SJCRH30 (cell line): ENCODE results near the gene CEBPB. TPM values are rescaled to one million over a fixed set of nuclear protein-coding genes. Genes with fewer than 3 reads are reported as not detected.

Experiments used
- DNase-seq, 2 experiments: peaks; one replicate each; pipeline ENCODE4 v3.0.0-alpha.2; 2015 to 2020
- H3K27ac ChIP-seq: fragments of 250-450 bp; sonication (Bioruptor Pico); 2 replicates; pipeline ENCODE4 v1.5.1; 2020; ENCODE audit warnings: mild to moderate bottlenecking, moderate library complexity
- H3K27me3 ChIP-seq: fragments of 250-450 bp; sonication (Bioruptor Pico); 2 replicates; pipeline ENCODE4 v1.5.1; 2020; ENCODE audit warnings: mild to moderate bottlenecking, moderate library complexity
- H3K36me3 ChIP-seq: fragments of 250-450 bp; sonication (Bioruptor Pico); 2 replicates; pipeline ENCODE4 v1.5.1; 2020; ENCODE audit warnings: mild to moderate bottlenecking, moderate library complexity
- H3K4me1 ChIP-seq: fragments of 250-450 bp; sonication (Bioruptor Pico); 2 replicates; pipeline ENCODE4 v1.5.1; 2020; ENCODE audit warnings: mild to moderate bottlenecking, moderate library complexity
- H3K4me3 ChIP-seq: fragments of 250-450 bp; sonication (Bioruptor Pico); 2 replicates; pipeline ENCODE4 v1.5.1; 2020; ENCODE audit warnings: mild to moderate bottlenecking, moderate library complexity
- H3K9me3 ChIP-seq: fragments of 250-450 bp; sonication (Bioruptor Pico); replicated peaks from 2 replicates; pipeline ENCODE4 v1.5.1; 2020; ENCODE audit warnings: mild to moderate bottlenecking, moderate library complexity
- total RNA-seq: library from RNA; depleted of rRNA; stranded (reverse); fragments of >200 nt; shearing (Covaris generic); gene quantifications from 2 replicates; pipeline ENCODE4 v1.2.3, GENCODE V29; 2014; rRNA removed

Gene CEBPB
- total RNA-seq, 1 experiment from 2014 or later: 9.3 TPM

DNA sequence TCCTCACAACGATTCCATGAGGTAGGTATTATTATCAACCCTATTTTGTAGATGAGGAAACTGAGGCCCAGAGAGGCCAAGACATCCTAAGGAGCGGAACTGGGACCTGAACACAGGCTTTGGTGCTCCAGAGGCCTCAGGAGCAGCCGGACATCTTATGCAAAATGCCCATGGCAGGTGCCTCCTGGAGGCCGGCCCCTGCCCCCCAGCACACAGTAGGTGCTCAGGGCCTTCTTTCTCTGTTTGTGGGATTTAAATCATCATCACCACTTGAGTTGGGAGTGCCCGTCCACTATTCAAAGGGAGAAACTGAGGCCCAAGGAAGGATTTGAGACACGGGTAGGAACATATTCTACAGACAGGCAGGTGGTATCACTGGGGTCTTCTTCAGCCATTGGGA, 41.2 kb downstream of the CEBPB start:
- Histone ChIP-seq H3K27ac (no peak overlapping the region), H3K27me3 (peaks cover 35% of the 10 kb centered on the region), H3K4me3 (no peak overlapping the region), H3K36me3 (no peaks in the 10 kb centered on the region), H3K4me1 (no peaks in the 10 kb centered on the region), H3K9me3 (no peaks in the 10 kb centered on the region)
- DNase-seq: no peak

DNA sequence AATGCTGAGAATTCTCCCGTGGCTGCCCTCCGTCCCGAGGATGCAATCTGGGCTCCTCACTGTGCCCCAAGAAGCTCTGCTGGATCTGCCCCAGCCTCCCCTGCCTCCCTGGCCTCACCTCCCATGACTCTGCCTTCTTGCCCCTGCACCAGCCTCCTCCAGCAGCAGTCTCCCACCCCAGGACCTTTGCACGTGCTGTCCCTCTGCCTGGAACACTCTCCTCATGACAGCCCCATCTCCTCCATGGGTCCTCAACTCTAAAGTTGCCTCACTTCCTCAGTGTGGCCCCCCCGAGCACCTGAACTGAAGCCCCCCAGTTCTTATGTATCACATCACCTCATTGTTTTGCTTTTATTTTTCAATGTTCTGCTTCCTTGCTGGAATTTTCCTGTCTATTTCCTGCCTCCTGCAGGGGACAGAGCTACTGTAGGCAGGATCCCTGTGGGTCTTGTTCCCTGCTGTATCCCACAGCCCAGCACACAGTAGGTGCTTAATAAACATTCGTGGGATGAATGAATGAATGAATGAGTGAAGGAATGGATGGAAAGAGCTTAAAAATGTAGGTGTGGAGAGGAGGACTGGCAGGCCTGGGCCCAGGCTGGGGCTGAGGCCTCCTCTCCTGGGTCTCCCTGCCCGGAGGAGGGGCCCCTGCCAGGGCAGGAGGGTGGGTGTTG, 42.2 kb downstream of the CEBPB start:
- Histone ChIP-seq H3K9me3 (no peaks in the 10 kb centered on the region), H3K36me3 (no peaks in the 10 kb centered on the region), H3K4me1 (no peaks in the 10 kb centered on the region), H3K27ac (no peak overlapping the region), H3K4me3 (no peak overlapping the region), H3K27me3 (peaks cover 34% of the 10 kb centered on the region)
- DNase-seq: no peak

DNA sequence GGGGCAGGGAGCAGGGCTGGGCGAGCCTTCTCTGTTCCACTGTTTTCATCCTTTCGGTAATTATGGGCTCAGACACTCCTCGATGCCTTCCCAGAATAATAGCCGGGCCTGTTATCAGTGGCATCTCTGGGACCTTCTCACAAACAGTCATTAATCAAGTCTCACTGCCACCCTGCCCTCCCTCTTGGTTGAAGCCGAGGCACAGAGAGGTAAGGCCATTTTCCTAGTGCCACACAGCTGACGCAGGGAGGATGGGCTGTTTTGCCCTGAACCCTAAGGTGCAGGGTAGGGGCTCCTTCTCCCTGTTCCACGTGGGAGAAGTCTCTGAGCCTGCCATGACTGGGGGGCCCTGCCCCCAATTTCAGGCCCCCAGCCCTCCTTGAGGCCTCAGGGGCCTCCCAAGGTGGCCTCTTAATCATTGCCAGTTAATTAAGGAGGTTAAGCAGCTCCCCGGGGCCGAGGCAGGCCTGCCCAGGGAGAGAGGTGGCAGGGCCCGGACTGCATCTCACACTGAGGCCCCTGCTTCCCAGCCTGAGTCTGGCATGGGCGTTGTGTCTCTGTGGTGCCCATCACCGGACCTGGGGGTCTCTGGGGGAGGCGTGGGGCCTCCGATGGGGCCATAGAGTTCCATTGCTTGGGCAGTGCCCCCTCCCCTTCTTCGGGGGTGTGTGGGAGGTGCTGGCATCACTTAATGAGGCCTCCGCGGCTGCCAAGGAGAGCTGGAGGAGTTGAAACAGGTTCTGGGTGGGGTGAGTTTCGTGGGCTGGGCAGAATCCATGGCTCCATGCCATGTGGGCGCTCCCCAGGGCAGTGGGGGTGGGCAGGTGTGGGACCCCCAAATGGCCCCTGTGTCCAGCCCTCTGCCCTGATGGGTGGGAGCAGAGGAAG, 42.9 kb downstream of the CEBPB start:
- Histone ChIP-seq H3K4me3 (no peak overlapping the region), H3K27me3 (peaks cover 40% of the 10 kb centered on the region), H3K9me3 (no peaks in the 10 kb centered on the region), H3K27ac (no peak overlapping the region), H3K36me3 (no peaks in the 10 kb centered on the region), H3K4me1 (no peaks in the 10 kb centered on the region)
- DNase-seq: no peak

DNA sequence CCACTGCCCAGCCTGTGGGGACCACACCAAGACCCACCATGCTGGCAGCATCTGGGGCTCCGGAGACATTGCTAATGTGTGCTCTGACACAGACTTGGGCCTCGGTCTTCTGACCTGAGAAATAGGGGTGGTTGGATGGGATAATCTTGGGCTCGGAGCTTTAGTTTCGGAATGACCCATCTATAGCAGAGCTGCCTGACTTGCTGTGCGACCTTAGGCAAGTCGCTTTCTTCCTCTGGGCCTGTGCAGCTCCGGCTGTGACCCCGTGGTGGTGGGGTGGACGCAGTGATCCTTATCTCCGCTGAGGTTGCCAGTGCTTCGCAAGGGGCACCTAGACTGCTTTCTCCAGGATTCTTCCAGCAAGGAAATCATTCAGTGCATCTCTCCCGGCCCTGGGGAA, 43.7 kb downstream of the CEBPB start:
- no peak overlapping the region for H3K27ac ChIP-seq
- no peaks in the 10 kb centered on the region for H3K9me3 ChIP-seq
- H3K27me3 ChIP-seq: peaks cover 45% of the 10 kb centered on the region
- H3K4me3 ChIP-seq: no peak overlapping the region
- H3K36me3 ChIP-seq: no peaks in the 10 kb centered on the region
- no peaks in the 10 kb centered on the region for H3K4me1 ChIP-seq
- no peak for DNase-seq

DNA sequence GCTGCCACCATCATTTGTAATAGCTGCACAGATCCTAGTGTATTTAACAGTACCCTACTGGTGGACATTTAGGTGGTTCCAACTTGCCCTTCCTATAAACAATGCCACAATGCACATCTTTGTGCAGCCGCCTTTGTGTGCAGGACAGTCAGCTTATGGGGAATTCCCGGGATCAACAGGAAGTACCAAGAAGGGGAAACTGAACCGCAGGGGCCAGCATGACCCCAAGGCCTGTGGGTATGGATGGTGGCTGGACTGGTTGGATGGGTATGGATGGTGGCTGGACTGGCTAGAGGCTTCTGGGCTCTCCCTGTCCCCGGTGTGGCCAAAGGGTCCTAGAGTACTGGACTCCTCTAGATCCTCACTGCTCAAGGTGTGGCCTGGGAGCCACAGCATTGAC, 46.7 kb downstream of the CEBPB start:
- H3K4me3 ChIP-seq: no peak overlapping the region
- H3K27ac ChIP-seq: no peak overlapping the region
- H3K9me3 ChIP-seq: no peaks in the 10 kb centered on the region
- DNase-seq: no peak
- H3K27me3 ChIP-seq: peaks cover 67% of the 10 kb centered on the region
- H3K4me1 ChIP-seq: peaks cover under 1% of the 10 kb centered on the region; the same call in 1 of the 2 replicates
- H3K36me3 ChIP-seq: no peaks in the 10 kb centered on the region

DNA sequence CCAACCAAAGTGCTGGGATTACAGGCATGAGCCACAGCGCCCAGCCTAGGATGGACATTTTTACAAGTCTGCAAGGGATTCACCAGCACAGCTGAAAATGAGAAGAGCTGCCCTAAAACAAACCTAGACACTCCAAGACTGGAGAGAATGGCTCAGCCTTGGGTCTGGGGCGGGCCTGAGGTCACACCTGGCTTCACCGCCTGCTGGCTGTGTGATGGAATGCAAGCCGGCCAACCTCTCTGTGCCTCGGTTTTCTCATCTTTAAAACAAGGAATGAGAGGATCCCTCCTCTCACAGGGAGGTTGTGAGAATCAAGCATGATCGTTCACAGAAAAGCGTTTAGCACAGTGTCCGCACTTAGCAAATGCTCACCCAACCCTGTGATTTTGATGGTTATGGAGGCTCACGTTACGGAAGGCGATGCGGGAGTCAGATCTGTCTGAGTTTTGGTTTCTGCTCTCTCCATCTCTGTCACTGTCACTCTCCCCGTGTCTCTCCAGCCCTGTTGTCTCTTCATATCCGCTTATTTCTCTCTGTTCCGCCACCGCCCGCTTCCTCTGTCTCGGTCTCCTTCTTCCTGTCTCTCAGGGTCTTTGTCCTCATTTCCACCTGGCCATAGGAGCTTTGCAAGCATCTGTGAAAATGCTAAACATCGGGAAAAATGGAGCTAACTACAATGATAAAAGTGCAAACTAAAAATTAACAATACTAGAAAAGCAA, 47.6 kb downstream of the CEBPB start:
- H3K9me3 ChIP-seq: no peaks in the 10 kb centered on the region
- H3K36me3 ChIP-seq: no peaks in the 10 kb centered on the region

DNA sequence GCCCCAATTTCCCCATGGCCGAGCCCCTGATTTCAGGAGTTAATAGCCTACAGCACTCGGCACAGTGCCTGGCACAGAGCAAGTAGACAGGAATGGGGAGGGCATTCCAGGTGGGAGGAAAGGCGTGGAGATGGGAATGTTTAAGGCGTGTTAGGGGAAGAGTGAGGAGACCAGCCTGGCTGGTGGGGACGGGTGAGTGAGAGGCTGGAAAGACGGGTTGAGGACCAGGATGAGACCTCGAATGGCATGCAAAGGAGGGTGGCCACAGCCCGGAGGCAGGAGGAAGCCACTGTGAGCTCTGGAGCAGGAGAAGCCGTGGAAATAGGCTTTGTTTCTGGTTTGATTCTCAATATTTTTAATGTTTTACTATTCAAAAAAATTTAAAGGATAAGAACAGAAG, 49.5 kb downstream of the CEBPB start:
- Histone ChIP-seq H3K27ac (no peak overlapping the region), H3K9me3 (no peaks in the 10 kb centered on the region), H3K27me3 (peaks cover 54% of the 10 kb centered on the region), H3K36me3 (no peaks in the 10 kb centered on the region), H3K4me3 (no peak overlapping the region), H3K4me1 (peaks cover 15% of the 10 kb centered on the region)
- DNase-seq: no peak

More for the DNA sequence above, 47.6 kb downstream of the CEBPB start:
- Histone ChIP-seq H3K27me3 (peaks cover 64% of the 10 kb centered on the region), H3K4me1 (peaks cover 10% of the 10 kb centered on the region), H3K4me3 (no peak overlapping the region), H3K27ac (no peak overlapping the region)
- no peak for DNase-seq

DNA sequence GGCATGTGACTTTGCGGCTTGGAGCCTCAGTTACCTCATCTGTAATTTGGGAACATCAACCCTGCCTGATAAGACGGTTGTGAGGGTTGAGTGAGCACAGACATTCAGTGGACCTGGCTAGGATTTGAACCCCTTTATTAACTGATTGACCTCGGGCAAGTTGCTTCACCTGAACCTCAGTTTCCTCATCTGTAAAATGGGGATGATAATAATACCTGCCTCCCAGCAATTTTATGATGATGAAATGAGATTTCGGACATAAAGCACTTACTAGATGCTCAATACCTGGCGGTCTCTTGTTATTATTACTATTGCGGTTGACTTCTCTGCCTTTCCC, 51.5 kb downstream of the CEBPB start:
- H3K9me3 ChIP-seq: no peaks in the 10 kb centered on the region
- H3K27ac ChIP-seq: no peak overlapping the region
- DNase-seq: no peak
- no peaks in the 10 kb centered on the region for H3K36me3 ChIP-seq
- H3K27me3 ChIP-seq: peaks cover 47% of the 10 kb centered on the region
- H3K4me3 ChIP-seq: no peak overlapping the region
- H3K4me1 ChIP-seq: peaks cover 15% of the 10 kb centered on the region

Other genes with a start within 250 kb of the CEBPB start
- 29.7 and 30.7 TPM in 2 replicates for gene SNAI1, start 207.8 kb upstream of the CEBPB start, total RNA-seq
- gene UBE2V1, start 77.7 kb upstream of the CEBPB start, total RNA-seq: 216 and 249 TPM in 2 replicates
- gene PEDS1, start 37.1 kb upstream of the CEBPB start, total RNA-seq: 67.7 TPM in 2 replicates